PC-9 (cell line): ENCODE measurements around the gene LMAN1. TPM values are rescaled to one million over a fixed set of nuclear protein-coding genes. Genes with fewer than 3 reads are reported as not detected.

Source experiments
- BruUV-seq: library from RNA; stranded (reverse); fragments of 400-500 nt; replicated peaks from 2 replicates; lab custom pipeline; 2021; lab: Mats Ljungman, UMichigan
- CTCF ChIA-PET: fragments of 300-600 bp; sonication (Branson Sonifier 250); formaldehyde crosslinking; loops from one replicate; lab custom pipeline; 2022; ENCODE audit warnings: antibody characterized with exemption; lab: Charles Lee
- POLR2A ChIA-PET: fragments of 300-600 bp; sonication (Branson Sonifier 250); formaldehyde crosslinking; loops from one replicate; lab custom pipeline; 2022; ENCODE audit warnings: antibody characterized with exemption; ENCODE audit not compliant: unreplicated experiment; lab: Charles Lee
- DNase-seq, 2 experiments: peaks; one replicate each; pipeline versions ENCODE4 v3.0.0 to v3.0.0-alpha.2; 2015 to 2022; ENCODE audit warnings: mixed read lengths in 1 of 2
- H2AFZ ChIP-seq: fragments of 200-600 bp; sonication (generic); 2 replicates; pipeline ENCODE4 v1.8.1; 2017; ENCODE audit warnings: antibody characterized with exemption
- H3F3A ChIP-seq: fragments of 200-600 bp; sonication (generic); 2 replicates; pipeline ENCODE4 v1.8.1; 2017; ENCODE audit warnings: antibody characterized with exemption, mild to moderate bottlenecking, low read depth; ENCODE audit not compliant: insufficient read depth
- H3K27ac ChIP-seq: fragments of 200-600 bp; sonication (generic); 2 replicates; pipeline ENCODE4 v1.6.1; 2016; ENCODE audit warnings: mixed run types
- H3K27me3 ChIP-seq: fragments of 200-600 bp; sonication (generic); 2 replicates; pipeline ENCODE4 v1.6.1; 2016; ENCODE audit warnings: low read depth, mixed run types; ENCODE audit not compliant: insufficient read depth
- H3K36me3 ChIP-seq: fragments of 200-600 bp; sonication (generic); 2 replicates; pipeline ENCODE4 v1.6.1; 2016; ENCODE audit warnings: low read depth, mixed run types
- H3K4me1 ChIP-seq: fragments of 200-600 bp; sonication (generic); replicated peaks from 2 replicates; pipeline ENCODE4 v1.6.1; 2016; ENCODE audit warnings: mixed run types; ENCODE audit not compliant: insufficient read depth
- H3K4me2 ChIP-seq: fragments of 200-600 bp; sonication (generic); 2 replicates; pipeline ENCODE4 v1.6.1; 2017; ENCODE audit warnings: mixed run types
- H3K4me3 ChIP-seq: fragments of 200-600 bp; sonication (generic); 2 replicates; pipeline ENCODE4 v1.6.1; 2016; ENCODE audit warnings: mixed run types
- H3K79me2 ChIP-seq: fragments of 200-600 bp; sonication (generic); 2 replicates; pipeline ENCODE4 v1.6.1; 2017; ENCODE audit warnings: low read depth, mixed run types
- H3K9me2 ChIP-seq: fragments of 200-600 bp; sonication (generic); 2 replicates; pipeline ENCODE4 v1.8.1; 2017; ENCODE audit warnings: mild to moderate bottlenecking; ENCODE audit not compliant: insufficient read depth
- H3K9me3 ChIP-seq: fragments of 200-600 bp; sonication (generic); 2 replicates; pipeline ENCODE4 v1.8.1; 2016; ENCODE audit warnings: low read depth; ENCODE audit not compliant: insufficient read depth
- H4K20me1 ChIP-seq: fragments of 200-600 bp; sonication (generic); 2 replicates; pipeline ENCODE4 v1.8.1; 2017; ENCODE audit not compliant: insufficient read depth
- CTCF ChIP-seq: fragments of 200-600 bp; sonication (generic); conservative IDR thresholded peaks from 2 replicates; pipeline ENCODE4 v1.6.1; 2017; ENCODE audit warnings: mixed run types, antibody characterized with exemption, mild to moderate bottlenecking, moderate library complexity
- EZH2 ChIP-seq: fragments of 200-600 bp; sonication (generic); IDR thresholded peaks from 2 replicates; pipeline ENCODE4 v1.8.0; 2017; ENCODE audit warnings: antibody characterized with exemption, low read depth
- intact Hi-C: fragments of 100-400 bp; cut with micrococcal nuclease; formaldehyde crosslinking; loops from one replicate; pipeline ENCODE4 v1.10.0; 2022; ENCODE audit not compliant: unreplicated experiment
- total RNA-seq: library from RNA; stranded (reverse); gene quantifications from 2 replicates; pipeline ENCODE4 v1.2.3, GENCODE V29; 2021

LMAN1 gene
- total RNA-seq, 1 experiment from 2014 or later, result 77.3 TPM

GRCh38 chr18:59306640-59307039, 52.4 kb downstream of the LMAN1 start:
- H3K9me3 ChIP-seq, result no peaks in the 10 kb centered on the region
- ChIA-PET CTCF (no interaction called here), POLR2A (no interaction called here)
- H3K4me1 ChIP-seq, result peaks cover 15% of the 10 kb centered on the region
- BruUV-seq, result no TSS peak
- no peaks in the 10 kb centered on the region for H3K79me2 ChIP-seq
- no peaks in the 10 kb centered on the region for H3K9me2 ChIP-seq
- no peaks in the 10 kb centered on the region for H4K20me1 ChIP-seq
- H3K27ac ChIP-seq, result no peak overlapping the region
- TF ChIP-seq CTCF, result no peak
- TF ChIP-seq EZH2, result no peak
- no peaks in the 10 kb centered on the region for H3F3A ChIP-seq
- no peak overlapping the region for H3K4me3 ChIP-seq
- no peak overlapping the region for H3K4me2 ChIP-seq
- no peaks in the 10 kb centered on the region for H3K36me3 ChIP-seq
- no peak for DNase-seq
- H2AFZ ChIP-seq, result no peak overlapping the region
- intact Hi-C loops, result no loop called here
- H3K27me3 ChIP-seq, result no peaks in the 10 kb centered on the region

- H3K27me3 ChIP-seq, result no peaks in the 10 kb centered on the region
- intact Hi-C loops, result no loop called here
- CTCF ChIA-PET, result no interaction called here
Observed at GRCh38 chr18:59305295-59305694, 53.8 kb downstream of the LMAN1 start.

DNA sequence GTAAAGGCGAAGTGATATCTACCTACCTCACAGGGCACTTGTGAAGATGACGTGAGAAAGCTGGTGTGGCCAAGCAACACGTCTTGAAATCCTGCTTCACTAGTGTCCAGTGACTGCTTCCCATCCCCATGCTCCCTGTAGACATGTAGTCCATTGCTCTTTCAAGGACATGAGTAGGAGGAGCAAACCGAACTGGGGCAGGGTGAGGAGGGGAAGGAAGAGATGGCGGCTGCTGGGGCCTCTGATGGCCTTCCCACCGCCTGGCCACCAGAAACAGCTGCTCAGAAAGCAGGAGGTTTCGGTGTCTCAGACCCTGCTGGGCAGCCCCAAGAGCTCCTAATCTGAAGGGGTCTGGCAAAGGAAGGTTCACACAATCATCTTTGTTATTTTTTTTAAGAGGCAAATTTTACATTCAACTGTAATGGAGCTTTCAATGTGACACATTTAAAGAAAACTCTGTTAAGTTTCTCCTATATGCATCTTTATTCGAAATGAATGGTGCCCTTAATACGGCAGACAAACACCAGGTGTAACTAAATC, 55.3 kb downstream of the LMAN1 start:
- H3K4me3 ChIP-seq, result no peak overlapping the region
- no peaks in the 10 kb centered on the region for H3F3A ChIP-seq
- no peak overlapping the region for H2AFZ ChIP-seq
- DNase-seq, result no peak
- H4K20me1 ChIP-seq, result no peaks in the 10 kb centered on the region
- H3K9me2 ChIP-seq, result no peaks in the 10 kb centered on the region
- no peak overlapping the region for H3K4me2 ChIP-seq
- H3K27ac ChIP-seq, result no peak overlapping the region
- TF ChIP-seq CTCF (no peak), EZH2 (no peak)
- H3K27me3 ChIP-seq, result no peaks in the 10 kb centered on the region
- intact Hi-C loops, result loop anchor here (5.0 kb wide), 1 partner anchor 79 kb away; no protein-coding TSS in a partner anchor
- H3K36me3 ChIP-seq, result no peaks in the 10 kb centered on the region
- no peaks in the 10 kb centered on the region for H3K79me2 ChIP-seq
- BruUV-seq, result no TSS peak
- POLR2A ChIA-PET, result no interaction called here
- CTCF ChIA-PET, result no interaction called here
- H3K9me3 ChIP-seq, result no peaks in the 10 kb centered on the region
- peaks cover 34% of the 10 kb centered on the region for H3K4me1 ChIP-seq

More at GRCh38 chr18:59305295-59305694, 53.8 kb downstream of the LMAN1 start:
- BruUV-seq, result no TSS peak
- Histone ChIP-seq H3K4me3 (no peak overlapping the region), H3F3A (no peaks in the 10 kb centered on the region), H3K9me2 (no peaks in the 10 kb centered on the region), H3K27ac (no peak overlapping the region), H4K20me1 (no peaks in the 10 kb centered on the region), H3K9me3 (no peaks in the 10 kb centered on the region), H3K36me3 (no peaks in the 10 kb centered on the region), H3K4me1 (peaks cover 28% of the 10 kb centered on the region), H3K79me2 (no peaks in the 10 kb centered on the region), H3K4me2 (no peak overlapping the region), H2AFZ (no peak overlapping the region)
- POLR2A ChIA-PET, result no interaction called here
- TF ChIP-seq CTCF, result no peak
- no peak for TF ChIP-seq EZH2
- no peak for DNase-seq
